ENCODE measurements around the gene RAB1A. TPM values are rescaled to one million over a fixed set of nuclear protein-coding genes. Genes with fewer than 3 reads are reported as not detected.

RAB1A gene
- total RNA-seq, 1 donor, result 101 TPM

DNA sequence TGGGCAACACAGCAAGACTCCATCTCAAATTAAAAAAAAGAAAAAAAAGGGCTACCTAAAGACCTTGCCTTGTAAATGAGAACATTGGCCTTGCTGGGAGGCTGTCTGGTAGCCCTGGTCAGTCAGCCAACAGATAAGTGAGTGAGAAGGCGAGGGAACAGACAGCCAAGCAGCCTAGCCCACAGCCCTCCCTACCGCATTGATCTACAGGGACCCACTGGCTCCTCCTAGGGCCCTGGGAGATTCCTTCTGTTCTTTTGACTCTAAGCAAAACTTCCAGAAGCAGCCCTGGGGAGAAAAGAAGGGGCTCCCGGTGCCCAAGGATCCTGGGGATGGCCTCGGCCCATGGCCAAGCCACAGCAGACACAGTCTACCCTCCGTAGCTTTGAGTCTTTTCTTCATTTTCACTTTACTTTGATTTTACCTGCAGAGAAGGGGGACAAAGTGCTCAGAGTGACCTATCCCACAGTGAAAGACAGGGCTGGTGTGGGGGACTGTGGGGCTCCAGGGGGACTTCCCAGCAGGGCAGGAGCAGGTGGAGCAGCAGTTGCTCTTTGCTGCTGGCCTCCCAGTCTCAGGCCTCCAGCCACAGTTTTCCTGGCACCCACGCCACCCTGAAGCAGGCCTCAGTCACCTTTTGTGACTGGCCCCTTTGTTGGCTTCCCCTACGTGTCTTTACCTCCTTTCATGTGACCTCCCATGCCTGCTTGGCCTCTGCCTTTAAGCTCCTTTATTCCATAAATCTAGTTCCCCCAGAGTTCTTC is 68.6 kb downstream of the RAB1A start:
- no peak overlapping the region for H3K4me3 ChIP-seq (ENCODE audit: low read depth, low read length)
- DNase-seq (ENCODE audit: low read depth), result no peak
- TF ChIP-seq CTCF (IDR thresholded peaks at IDR 0.05; ENCODE audit: insufficient read depth, low read depth, low read length), result no peak

DNA sequence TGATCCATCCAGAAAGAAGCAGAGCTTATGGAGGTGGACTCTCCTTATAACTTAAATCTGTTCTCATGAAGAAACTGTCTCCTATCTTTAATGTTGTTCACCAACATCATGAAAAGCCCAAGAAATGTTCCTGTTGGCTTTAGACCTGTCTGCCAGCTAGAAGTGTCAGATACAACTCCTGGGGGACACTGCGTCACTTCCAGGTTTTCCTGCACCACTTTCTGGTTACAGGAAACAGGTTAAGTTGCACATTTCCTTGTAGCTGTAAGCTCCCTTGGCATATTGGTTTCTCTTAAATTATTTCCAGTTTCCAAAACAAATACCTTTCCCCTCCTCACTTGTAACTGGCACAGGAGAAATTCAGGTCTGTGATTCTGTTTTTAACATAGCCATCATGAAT is 70.8 kb downstream of the RAB1A start:
- no peak for DNase-seq (ENCODE audit: low read depth)
- H3K4me3 ChIP-seq (ENCODE audit: low read depth, low read length), result no peak overlapping the region
- TF ChIP-seq CTCF (IDR thresholded peaks at IDR 0.05; ENCODE audit: insufficient read depth, low read depth, low read length), result no peak

- peak; percentile 33 for DNase-seq (ENCODE audit: low read depth)
- no peak for TF ChIP-seq CTCF (IDR thresholded peaks at IDR 0.05; ENCODE audit: insufficient read depth, low read depth, low read length)
- peak overlapping the region; percentile 77 for H3K4me3 ChIP-seq (ENCODE audit: low read depth, low read length)
These were observed 72.4 kb downstream of the RAB1A start for GRCh38 chr2:65057391-65058052.

DNA sequence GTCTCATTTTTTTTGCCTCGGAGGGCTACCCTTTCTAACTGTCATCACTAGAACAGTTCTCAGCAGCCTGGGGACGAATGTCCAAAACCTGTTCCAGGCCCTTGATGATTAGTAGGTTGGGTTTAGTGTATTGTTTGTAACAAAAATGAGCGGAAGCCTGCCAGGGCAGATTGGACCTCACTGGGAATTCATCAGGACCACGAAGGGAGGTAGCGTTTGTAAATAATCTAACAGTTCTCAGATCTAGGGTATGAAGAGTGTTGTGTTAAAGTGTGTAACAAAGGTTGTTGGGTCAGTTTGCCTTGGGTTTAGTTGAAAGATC is 72.9 kb downstream of the RAB1A start:
- H3K4me3 ChIP-seq (ENCODE audit: low read depth, low read length), result peak overlapping the region; percentile 77
- TF ChIP-seq CTCF (IDR thresholded peaks at IDR 0.05; ENCODE audit: insufficient read depth, low read depth, low read length), result no peak
- no peak for DNase-seq (ENCODE audit: low read depth)

DNA sequence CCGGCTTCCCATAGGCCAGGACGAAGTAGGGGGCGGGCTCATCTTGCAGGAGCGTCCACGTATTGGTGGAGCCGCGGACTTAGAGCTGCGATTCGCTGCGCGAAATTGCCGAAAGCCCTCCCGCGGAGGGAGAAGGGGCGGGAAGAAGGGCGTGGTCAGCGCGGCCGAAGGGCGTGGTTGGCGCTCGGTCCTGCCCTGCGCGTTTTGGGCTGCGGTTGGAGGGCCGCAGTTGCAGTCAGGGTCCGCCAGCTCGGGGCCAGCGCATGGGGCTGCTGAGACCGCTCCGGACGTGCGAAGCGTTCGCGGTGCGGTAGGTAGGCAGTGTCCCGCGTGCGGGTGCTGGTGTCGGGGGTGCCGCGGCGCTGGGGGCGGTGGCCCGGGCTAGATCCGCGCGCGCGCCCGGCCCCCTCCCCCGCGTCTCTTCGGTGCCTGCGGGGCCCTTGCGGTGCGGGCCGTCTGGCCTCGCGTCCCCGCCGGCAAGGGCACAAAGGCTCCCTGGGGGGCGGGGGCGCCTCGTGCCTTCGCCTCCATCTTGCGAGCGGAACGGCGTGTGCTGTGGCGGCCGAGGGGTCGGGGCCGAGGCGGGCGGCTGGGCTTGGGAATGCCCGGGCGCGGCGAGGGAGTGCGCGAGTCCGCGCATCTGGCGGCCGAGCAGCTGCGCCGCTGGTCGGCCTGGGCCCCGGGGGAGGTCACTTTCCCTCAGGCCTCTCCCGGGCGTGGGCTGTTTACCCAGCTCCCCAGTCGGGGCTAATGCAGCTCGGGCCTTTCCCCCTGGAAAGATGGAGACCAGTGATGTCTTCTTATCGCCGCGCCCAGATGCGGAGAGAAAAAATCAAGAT is 73.5 kb downstream of the RAB1A start, which contains the start of gene CEP68:
Gene CEP68 (plus strand): TSS at position 202 of the 839 bp plus-strand sequence. CDS start 13,029 bp downstream, outside the sequence.
- DNase-seq (ENCODE audit: low read depth), result peak; percentile 97
- peak within 1 kb of the TSS; percentile 77 for H3K4me3 ChIP-seq (ENCODE audit: low read depth, low read length)
- TF ChIP-seq CTCF (IDR thresholded peaks at IDR 0.05; ENCODE audit: insufficient read depth, low read depth, low read length), result no peak

DNA sequence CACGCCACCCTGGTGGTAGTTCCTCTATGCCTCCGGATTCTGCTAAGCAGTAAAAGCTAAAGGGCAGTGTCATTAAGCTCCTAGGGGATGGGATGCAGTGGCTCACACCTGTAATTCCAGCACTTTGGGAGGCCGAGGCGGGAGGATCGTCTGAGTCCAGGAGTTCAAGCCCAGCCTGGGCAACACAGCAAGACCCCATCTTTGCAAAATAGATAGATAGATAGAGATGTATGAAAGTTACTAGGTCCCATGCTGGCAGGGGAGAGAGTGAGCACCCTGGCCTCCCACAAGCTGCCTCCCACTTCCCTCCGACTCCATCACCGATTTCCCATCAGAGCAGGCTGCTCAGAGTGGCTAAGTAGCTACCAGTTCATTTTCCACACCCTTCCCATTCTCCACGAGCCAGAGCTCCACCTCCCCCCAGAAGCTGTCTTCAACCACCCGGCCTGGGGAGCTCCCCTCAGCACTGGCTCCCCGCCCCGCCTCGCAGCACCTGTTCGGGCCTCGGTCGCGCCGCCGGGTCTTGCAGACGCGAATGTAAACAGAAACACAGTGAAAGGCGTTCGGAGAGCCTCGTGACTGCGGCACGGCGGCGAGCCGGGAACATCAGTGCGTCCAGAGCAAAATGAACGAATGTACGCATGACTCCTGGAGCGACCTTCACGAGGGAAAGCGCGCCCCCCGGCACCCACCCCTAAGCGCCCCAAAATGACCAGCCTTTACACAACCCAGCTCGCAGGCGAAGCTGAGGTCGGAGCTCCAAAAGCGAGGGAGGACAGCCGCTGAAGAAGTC is 74.3 kb downstream of the RAB1A start:
- peak overlapping the region; percentile 77 for H3K4me3 ChIP-seq (ENCODE audit: low read depth, low read length)
- no peak for DNase-seq (ENCODE audit: low read depth)
- no peak for TF ChIP-seq CTCF (IDR thresholded peaks at IDR 0.05; ENCODE audit: insufficient read depth, low read depth, low read length)
